ENCODE results near the gene GPATCH3.
A peak's percentile ranks its signal among the peaks of the same experiment; 100 is the strongest.

- TF ChIP-seq CTCF (IDR thresholded peaks at IDR 0.05 in 8 of 11, conservative IDR thresholded peaks at IDR 0.05 in 3 of 11), result no peak
- peak in 1 of 3 donors; percentile 81 for TF ChIP-seq POLR2A (IDR thresholded peaks at IDR 0.05)
- TF ChIP-seq POLR2AphosphoS5 (IDR thresholded peaks at IDR 0.05), result peak; percentile 63 to 83 (median 70)
These were observed 13.7 kb upstream of the GPATCH3 start, which contains the start of gene NR0B2 for GRCh38 chr1:26913754-26914619.
